Fibroblast of pulmonary artery (primary cell): ENCODE measurements around the gene REG4.
"Not testable (repeated sequence)": the region's sequence is repeated elsewhere in the genome, so short reads cannot be mapped to it uniquely, and the experiment has no call there.

Experiments
- DNase-seq: peaks from one replicate; pipeline ENCODE4 v3.0.0-alpha.2; 2010; ENCODE audit warnings: low read depth
- H3K4me3 ChIP-seq: replicated peaks from 2 replicates; pipeline ENCODE4 v1.5.1; 2011; ENCODE audit warnings: low read depth, mild to moderate bottlenecking, control low read depth, low read length, moderate library complexity
- TF ChIP-seq, protein P1 (sequence below): IDR thresholded peaks from 2 replicates; pipeline ENCODE4 v1.5.1; 2011; ENCODE audit warnings: mild to moderate bottlenecking, control low read depth, low read length, inconsistent platforms; ENCODE audit errors: missing control alignments

The REG4 gene

GRCh38 chr1:119811387-119811786, at the start of gene REG4:
TSS of gene REG4 (minus strand) at chr1:119811460. CDS start at chr1:119808769, 2,691 bp downstream.
- no peak within 1 kb of the TSS for H3K4me3 ChIP-seq
- TF ChIP-seq, protein P1, sequence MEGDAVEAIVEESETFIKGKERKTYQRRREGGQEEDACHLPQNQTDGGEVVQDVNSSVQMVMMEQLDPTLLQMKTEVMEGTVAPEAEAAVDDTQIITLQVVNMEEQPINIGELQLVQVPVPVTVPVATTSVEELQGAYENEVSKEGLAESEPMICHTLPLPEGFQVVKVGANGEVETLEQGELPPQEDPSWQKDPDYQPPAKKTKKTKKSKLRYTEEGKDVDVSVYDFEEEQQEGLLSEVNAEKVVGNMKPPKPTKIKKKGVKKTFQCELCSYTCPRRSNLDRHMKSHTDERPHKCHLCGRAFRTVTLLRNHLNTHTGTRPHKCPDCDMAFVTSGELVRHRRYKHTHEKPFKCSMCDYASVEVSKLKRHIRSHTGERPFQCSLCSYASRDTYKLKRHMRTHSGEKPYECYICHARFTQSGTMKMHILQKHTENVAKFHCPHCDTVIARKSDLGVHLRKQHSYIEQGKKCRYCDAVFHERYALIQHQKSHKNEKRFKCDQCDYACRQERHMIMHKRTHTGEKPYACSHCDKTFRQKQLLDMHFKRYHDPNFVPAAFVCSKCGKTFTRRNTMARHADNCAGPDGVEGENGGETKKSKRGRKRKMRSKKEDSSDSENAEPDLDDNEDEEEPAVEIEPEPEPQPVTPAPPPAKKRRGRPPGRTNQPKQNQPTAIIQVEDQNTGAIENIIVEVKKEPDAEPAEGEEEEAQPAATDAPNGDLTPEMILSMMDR: no peak
- DNase-seq: no peak

- H3K4me3 ChIP-seq: no peak overlapping the region
- TF ChIP-seq, protein P1: no peak
- peak; percentile 83 for DNase-seq
Observed at GRCh38 chr1:119859647-119860046, 48.4 kb upstream of the REG4 start.

DNA sequence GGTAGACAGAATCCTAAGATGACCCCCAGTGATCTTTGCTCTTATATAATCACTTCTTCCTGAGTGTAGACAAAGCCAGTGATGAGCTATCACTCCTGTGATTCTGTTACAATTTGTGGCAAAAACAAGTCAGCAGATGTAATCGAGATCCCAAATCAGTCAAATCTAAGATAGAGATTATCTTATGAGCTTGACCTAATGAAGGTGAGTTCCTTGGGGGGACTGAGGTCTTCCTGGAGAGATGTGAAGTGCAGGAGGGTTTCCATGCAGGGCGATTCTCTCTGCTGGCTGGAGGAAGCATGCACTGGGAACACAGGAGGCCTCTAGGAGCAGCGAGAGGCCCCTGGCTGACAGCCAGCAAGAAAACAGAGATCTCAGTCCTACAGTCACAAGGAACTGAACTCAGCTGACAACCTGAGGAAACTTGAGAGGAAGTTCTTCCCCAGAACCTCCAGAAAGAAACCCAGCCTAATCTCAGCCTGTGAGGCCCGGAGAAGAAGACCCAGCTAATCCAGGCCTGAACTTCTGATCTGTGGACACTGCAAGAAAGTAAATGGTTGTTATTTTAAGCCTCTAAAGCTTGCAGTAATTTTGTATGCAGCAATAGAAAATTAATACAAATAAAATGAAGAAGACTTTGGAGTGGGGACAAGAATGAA, 47.4 kb upstream of the REG4 start:
- not testable (repeated sequence) for DNase-seq, H3K4me3 ChIP-seq

GRCh38 chr1:119858126-119858525, 46.9 kb upstream of the REG4 start:
- H3K4me3 ChIP-seq: no peak overlapping the region
- TF ChIP-seq, protein P1: no peak
- DNase-seq: no peak

DNA sequence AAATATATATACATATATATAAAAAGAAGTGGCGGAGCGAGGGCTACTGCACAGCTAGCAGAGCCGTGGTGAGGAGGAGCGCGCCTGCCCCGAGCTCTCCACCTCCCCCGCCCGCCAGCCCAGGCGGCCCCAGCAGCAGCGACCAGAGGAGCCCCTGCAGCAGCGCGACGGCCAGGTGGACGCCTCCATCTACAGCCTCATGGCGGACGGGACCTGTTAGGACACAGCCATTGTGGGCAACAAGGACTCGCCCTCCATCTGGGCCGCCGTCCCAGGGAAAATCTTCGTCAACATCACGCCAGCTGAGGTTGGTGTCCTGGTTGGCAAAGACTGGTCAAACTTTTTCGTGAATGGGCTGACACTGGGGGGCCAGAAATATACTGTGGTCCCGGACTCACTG, 41.9 kb upstream of the REG4 start:
- H3K4me3 ChIP-seq: no peak overlapping the region
- DNase-seq: no peak
- TF ChIP-seq, protein P1: no peak

DNA sequence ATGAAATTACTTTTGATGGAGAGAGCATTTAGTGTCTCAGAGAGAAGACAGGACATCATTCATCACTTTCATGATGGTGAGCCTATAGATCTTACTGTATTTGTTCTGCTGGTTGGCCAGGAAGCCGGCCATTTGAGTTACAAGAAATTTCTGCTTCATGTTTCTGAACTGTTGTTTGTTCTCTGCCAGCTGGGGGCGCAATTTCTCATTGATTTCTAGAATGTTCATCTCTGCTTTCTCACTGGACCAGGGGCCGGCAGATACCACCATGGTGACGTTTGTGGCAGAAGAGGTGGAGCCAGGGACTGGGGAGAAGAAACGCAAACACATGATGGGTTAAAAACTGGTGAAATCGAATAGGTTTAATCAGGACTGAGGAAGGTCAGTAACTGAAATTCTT, 32.9 kb upstream of the REG4 start:
- not testable (repeated sequence) for H3K4me3 ChIP-seq, DNase-seq
- TF ChIP-seq, protein P1: peak; percentile 32

GRCh38 chr1:119841306-119841705, 30.0 kb upstream of the REG4 start:
- peak; percentile 43 for DNase-seq
- no peak overlapping the region for H3K4me3 ChIP-seq
- TF ChIP-seq, protein P1: no peak
